Epithelial cell of proximal tubule (primary cell): ENCODE data around the gene NMD3. TPM values are rescaled to one million over a fixed set of nuclear protein-coding genes. Genes with fewer than 3 reads are reported as not detected.

Source experiments
- DNase-seq: peaks from one replicate; pipeline ENCODE4 v3.0.0-alpha.2; 2011; ENCODE audit warnings: low read depth
- H3K4me3 ChIP-seq: 2 replicates; pipeline ENCODE4 v1.5.1; 2011; ENCODE audit warnings: low read depth, mild to moderate bottlenecking, low read length
- total RNA-seq: library from RNA; depleted of rRNA; stranded (reverse); fragments of >200 nt; gene quantifications from 2 replicates; pipeline ENCODE4 v1.2.3, GENCODE V29; 2015
- TF ChIP-seq, protein P1 (sequence below): conservative IDR thresholded peaks from 2 replicates; pipeline ENCODE4 v1.5.1; 2012; ENCODE audit warnings: low read depth, mild to moderate bottlenecking, low read length

The NMD3 gene
- total RNA-seq, 1 donor from 2014 or later = 40.2 TPM

DNA sequence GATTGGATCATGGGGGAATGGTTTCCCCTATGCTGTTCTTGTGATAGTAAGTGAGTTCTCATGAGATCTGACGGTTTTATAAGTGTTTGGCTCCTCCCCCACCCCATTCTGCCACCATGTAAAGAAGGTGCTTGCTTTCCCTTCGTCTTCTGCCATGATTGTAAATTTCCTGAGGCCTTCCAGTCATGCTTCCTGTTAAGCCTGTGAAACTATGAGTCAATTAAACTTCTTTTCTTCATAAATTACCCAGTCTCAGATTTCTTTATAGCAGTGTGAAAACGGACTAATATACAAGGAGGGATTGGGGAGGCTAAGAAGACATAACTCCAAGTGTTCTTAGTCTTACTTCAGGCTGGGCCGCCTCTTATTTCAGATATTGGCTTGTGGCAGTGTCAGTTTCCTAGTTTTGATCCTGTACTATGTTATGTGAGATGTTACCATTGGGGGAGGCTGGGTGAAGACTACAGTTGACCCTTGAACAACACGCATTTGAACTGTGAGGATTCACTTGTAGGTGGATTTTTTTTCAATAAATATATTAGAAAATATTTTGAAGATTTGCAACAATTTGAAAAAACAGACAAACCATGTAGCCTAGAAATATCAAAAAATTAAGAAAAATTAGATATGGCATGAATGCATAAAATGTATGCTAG lies 44.9 kb downstream of the NMD3 start:
- no peak overlapping the region for H3K4me3 ChIP-seq
- TF ChIP-seq, protein P1, sequence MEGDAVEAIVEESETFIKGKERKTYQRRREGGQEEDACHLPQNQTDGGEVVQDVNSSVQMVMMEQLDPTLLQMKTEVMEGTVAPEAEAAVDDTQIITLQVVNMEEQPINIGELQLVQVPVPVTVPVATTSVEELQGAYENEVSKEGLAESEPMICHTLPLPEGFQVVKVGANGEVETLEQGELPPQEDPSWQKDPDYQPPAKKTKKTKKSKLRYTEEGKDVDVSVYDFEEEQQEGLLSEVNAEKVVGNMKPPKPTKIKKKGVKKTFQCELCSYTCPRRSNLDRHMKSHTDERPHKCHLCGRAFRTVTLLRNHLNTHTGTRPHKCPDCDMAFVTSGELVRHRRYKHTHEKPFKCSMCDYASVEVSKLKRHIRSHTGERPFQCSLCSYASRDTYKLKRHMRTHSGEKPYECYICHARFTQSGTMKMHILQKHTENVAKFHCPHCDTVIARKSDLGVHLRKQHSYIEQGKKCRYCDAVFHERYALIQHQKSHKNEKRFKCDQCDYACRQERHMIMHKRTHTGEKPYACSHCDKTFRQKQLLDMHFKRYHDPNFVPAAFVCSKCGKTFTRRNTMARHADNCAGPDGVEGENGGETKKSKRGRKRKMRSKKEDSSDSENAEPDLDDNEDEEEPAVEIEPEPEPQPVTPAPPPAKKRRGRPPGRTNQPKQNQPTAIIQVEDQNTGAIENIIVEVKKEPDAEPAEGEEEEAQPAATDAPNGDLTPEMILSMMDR = no peak
- DNase-seq = no peak

GRCh38 chr3:161266731-161267150 lies 45.6 kb downstream of the NMD3 start:
- TF ChIP-seq, protein P1 = no peak
- no peak for DNase-seq
- H3K4me3 ChIP-seq = no peak overlapping the region

DNA sequence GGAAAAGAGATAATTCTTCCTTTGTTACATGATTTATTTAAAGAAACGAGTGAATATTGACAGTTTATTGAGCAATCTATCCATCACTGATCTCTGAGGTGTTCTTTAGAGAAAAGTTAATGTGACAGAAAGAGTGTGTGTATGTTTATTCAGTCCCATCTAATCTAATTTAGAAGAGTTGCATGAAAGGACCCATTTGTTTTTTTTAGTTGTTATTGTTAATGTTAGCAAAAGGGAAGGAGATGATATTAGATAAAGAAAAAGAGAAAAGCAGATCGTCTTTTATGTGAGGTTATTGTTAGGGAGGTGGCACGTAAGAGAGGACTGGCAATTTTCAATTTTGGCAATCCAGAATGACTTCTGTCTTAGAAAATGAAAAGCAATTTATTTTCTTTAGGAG lies 46.5 kb downstream of the NMD3 start:
- no peak for DNase-seq
- no peak overlapping the region for H3K4me3 ChIP-seq
- TF ChIP-seq, protein P1 = no peak

GRCh38 chr3:161268601-161269000 lies 47.5 kb downstream of the NMD3 start:
- TF ChIP-seq, protein P1 = no peak
- no peak for DNase-seq
- no peak overlapping the region for H3K4me3 ChIP-seq

DNA sequence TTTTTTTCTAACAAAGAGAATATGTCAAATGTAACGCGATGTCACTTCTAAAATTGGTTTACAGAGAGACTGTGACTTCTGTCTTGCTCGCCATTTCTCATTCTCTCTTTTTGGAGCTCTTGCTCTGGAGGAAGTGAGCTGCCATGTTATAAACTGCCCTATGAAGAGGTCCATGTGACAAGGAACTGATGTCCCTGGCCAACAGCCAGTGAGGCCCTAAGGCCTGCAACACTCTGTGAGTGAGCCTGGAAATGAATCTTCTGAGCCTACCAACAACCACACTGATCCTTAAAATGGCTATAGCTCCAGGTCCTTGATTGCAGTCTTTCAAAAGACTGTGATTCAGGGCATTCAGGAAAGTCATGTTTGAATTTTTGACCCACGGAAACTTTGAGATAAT lies 49.9 kb downstream of the NMD3 start:
- TF ChIP-seq, protein P1 = no peak
- DNase-seq = no peak
- H3K4me3 ChIP-seq = no peak overlapping the region

DNA sequence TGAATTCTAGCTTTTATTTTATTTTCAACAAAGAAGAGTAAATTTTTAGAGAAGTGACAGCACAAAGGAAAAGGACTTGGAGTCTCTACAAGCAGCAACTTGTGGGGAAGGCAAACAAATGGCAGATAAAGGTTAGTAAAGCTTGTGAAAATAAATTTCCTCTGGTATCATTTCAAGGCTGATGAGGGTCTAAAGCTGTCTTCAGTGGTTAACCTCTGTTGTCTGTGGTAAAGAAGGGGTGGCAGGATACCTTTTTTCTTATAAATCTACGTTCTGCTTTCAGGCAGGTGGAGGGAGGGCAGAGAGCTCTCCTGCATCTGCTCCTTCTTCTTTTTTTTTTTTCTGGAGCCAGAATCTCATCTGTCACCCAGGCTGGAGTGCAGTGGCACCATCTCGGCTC lies 50.5 kb downstream of the NMD3 start:
- no peak for DNase-seq
- TF ChIP-seq, protein P1 = no peak

GRCh38 chr3:161272524-161272923 lies 51.4 kb downstream of the NMD3 start:
- DNase-seq = no peak
- no peak overlapping the region for H3K4me3 ChIP-seq
- TF ChIP-seq, protein P1 = no peak

More for the DNA sequence above, 50.5 kb downstream of the NMD3 start:
- no peak overlapping the region for H3K4me3 ChIP-seq
